NCI-H1105 treated with DMSO at 0.1 percent for 48 hours (cell line): Measurements from ENCODE around the gene GJB3.

ENCODE experiments used
- DNase-seq: peaks from one replicate; lab custom pipeline; 2025; lab: John Stamatoyannopoulos, UW

GJB3 gene

GRCh38 chr1:34825455-34826091, 44.6 kb downstream of the GJB3 start:
- no peak for DNase-seq

DNA sequence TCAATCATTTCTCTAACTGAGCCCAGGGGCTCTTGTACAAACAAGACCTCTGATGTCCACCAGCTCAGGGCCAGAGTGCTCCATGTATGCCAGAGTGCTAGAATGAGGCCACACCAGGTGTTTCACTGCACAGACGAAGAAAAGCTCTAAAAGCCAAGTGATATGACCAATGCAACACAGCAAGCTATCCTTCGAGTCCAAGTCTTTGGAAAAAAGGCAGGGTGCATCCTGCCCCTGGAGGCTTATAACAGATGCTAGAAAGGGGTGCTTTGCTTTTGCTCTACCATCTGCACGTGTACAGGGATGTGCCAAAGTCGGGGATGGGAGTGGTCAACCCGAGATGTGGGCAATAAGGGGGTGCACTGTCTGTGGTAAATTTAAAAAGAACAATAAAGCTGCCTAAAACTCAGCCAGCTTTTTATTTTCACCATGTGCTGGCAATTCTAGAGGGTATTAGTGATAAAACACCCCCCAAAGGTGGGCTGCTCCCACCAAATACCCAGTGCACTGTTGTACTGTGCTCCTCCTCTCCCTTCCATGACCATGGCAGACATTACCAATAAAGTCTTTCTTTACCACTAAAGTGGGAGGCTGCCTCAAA, 46.4 kb downstream of the GJB3 start:
- no peak for DNase-seq

DNA sequence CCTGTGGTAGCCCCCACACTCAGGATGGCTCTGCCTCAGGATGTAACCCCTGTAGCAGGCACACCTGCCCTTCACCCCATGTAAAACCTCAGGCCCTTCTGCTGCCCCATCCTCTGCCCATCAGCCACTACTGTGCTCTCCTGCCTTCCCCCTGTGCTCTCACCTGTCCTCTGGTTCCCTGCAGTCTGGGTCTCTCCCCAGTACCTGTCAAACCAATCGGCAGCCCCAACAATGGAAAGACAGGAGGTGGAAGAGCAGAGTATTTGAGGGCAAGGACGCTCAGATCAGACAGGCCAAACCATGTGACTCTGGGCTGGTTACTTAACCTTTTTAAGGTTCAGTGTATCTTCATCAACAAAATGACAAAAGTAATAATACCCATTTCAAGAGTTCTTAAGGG, 47.6 kb downstream of the GJB3 start:
- DNase-seq: no peak

DNA sequence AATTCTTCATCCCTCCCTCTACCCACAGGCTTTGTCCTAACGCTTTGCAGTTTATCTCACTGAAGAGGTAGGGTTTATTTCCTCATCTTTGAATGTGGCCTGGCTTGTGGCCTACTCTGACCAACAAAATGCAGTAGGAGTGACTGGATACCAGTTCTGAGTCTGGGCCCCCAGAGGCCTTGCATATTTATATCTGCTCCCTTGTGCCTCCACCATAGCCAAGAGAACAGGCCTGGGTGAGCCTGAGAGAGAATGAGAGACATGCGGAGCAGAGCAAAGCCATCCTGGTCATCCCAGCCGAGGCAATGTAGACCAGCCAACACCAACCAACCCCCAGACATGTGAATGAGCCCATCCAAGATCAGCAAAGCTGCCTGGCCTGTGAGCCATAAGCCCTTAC, 48.2 kb downstream of the GJB3 start:
- DNase-seq: no peak

- no peak for DNase-seq
Observed at GRCh38 chr1:34831721-34832246, 50.8 kb downstream of the GJB3 start.

DNA sequence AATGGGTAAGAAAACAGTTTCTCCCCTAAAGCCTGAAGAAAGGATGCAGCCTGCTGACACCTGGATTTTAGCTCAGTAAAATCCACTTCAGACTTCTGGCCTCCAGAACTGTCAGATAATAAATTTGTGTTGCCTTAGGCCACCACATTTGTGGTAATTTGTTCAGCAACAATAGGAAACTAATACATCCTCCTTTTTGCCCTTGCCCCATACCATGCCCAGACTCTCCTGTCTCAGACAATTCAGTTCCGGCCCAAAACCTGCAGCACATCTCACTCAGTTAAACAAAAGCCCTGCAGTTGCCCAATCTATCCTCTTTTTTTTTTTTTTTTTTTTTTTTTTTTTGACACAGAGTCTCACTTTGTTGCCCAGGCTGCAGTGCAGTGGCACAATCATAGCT, 52.7 kb downstream of the GJB3 start:
- DNase-seq: no peak
